GM21737 (cell line): Measurements from ENCODE around the gene SNX15.
A peak's percentile ranks its signal among the peaks of the same experiment; 100 is the strongest.
"Not testable (repeated sequence)": the region's sequence is repeated elsewhere in the genome, so short reads cannot be mapped to it uniquely, and the experiment has no call there.

ENCODE experiments used
- ATAC-seq: cut with Tn5 transposase; IDR thresholded peaks from one replicate; pipeline ENCODE4 v1.9.1; 2021; ENCODE audit warnings: mild to moderate bottlenecking, moderate library complexity; ENCODE audit not compliant: unreplicated experiment

Gene SNX15

GRCh38 chr11:65027213-65028067 is at the start of gene SNX15:
Gene SNX15, plus strand, starts transcription at chr11:65027439. Its CDS starts 99 bp downstream, at chr11:65027538.
- peak; percentile 81 for ATAC-seq

- ATAC-seq = not testable (repeated sequence)
Observed at GRCh38 chr11:64983339-64983738, 43.9 kb upstream of the SNX15 start.

GRCh38 chr11:64987998-64988854 is 39.0 kb upstream of the SNX15 start:
- no peak for ATAC-seq

GRCh38 chr11:64989416-64989815 is 37.8 kb upstream of the SNX15 start:
- ATAC-seq = no peak

GRCh38 chr11:64990222-64990923 is 36.9 kb upstream of the SNX15 start:
- no peak for ATAC-seq

- no peak for ATAC-seq
Observed at GRCh38 chr11:64994318-64994717, 32.9 kb upstream of the SNX15 start.

GRCh38 chr11:64996327-64996709 is 30.9 kb upstream of the SNX15 start:
- no peak for ATAC-seq

GRCh38 chr11:64996710-64997380 is 30.4 kb upstream of the SNX15 start, which contains the start of gene BATF2:
Gene BATF2, minus strand, starts transcription at chr11:64996971. Its CDS starts 57 bp downstream, at chr11:64996914.
- no peak for ATAC-seq

GRCh38 chr11:64998141-64998540 is 29.1 kb upstream of the SNX15 start:
- ATAC-seq = no peak

- ATAC-seq = no peak
Observed at GRCh38 chr11:64998690-64999431, 28.4 kb upstream of the SNX15 start.

GRCh38 chr11:64999478-64999877 is 27.8 kb upstream of the SNX15 start:
- ATAC-seq = no peak

GRCh38 chr11:65002706-65003105 is 24.5 kb upstream of the SNX15 start:
- no peak for ATAC-seq

- ATAC-seq = no peak
Observed at GRCh38 chr11:65003282-65003681, 24.0 kb upstream of the SNX15 start.

GRCh38 chr11:65003968-65004367 is 23.3 kb upstream of the SNX15 start:
- not testable (repeated sequence) for ATAC-seq

GRCh38 chr11:65008016-65008415 is 19.2 kb upstream of the SNX15 start:
- ATAC-seq = no peak

- ATAC-seq = no peak
Observed at GRCh38 chr11:65008873-65009272, 18.4 kb upstream of the SNX15 start.

- peak; percentile 83 for ATAC-seq
Observed at GRCh38 chr11:65013130-65013887, 13.9 kb upstream of the SNX15 start.

GRCh38 chr11:65013888-65014725 is 13.1 kb upstream of the SNX15 start, which contains the start of gene ARL2:
Gene ARL2, plus strand, starts transcription at chr11:65014160. Its CDS starts 48 bp downstream, at chr11:65014208.
- peak; percentile 64 for ATAC-seq
